GM12892 (cell line): ENCODE data around the gene EXOC3L4.

Experiments used
- POLR2A ChIP-seq: IDR thresholded peaks from 2 replicates; pipeline ENCODE4 v1.6.1; 2011; ENCODE audit warnings: low read depth, low read length, control low read depth
- POLR2AphosphoS5 ChIP-seq: IDR thresholded peaks from 2 replicates; pipeline ENCODE4 v1.6.1; 2011; ENCODE audit warnings: low read depth, low read length, control low read depth

DNA sequence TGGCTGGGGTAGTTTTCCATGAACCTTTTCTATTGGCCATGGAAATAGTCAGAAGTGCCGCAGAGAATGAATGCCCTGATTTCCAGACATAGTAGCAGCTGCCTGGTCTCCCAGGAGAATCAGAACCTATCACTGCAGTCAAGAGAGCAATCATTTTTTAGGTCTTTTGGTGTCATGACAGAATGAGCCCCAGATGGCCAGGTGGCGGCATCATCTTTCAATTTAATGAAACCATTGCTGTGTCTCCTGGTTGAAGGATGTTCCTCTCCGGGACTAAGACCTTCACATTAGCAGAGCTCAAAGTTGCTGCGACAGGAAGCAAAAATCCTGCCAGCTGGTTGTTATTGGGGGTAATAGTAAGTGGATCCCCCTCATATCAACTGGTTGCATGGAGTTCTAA is 47.5 kb downstream of the EXOC3L4 start:
- TF ChIP-seq POLR2A (no peak), POLR2AphosphoS5 (no peak)
